Hepatocyte (in vitro differentiated cells): ENCODE measurements around the gene TLR8. TPM values are rescaled to one million over a fixed set of nuclear protein-coding genes. Genes with fewer than 3 reads are reported as not detected.

Source experiments
- DNase-seq: peaks from one replicate; pipeline ENCODE4 v3.0.0-alpha.2; 2016; ENCODE audit warnings: low spot score
- H2AFZ ChIP-seq: fragments of 200-600 bp; sonication (generic); 2 replicates; pipeline ENCODE4 v1.6.0; 2016; ENCODE audit warnings: antibody characterized with exemption, mild to moderate bottlenecking
- H3K27ac ChIP-seq: fragments of 200-600 bp; sonication (generic); 2 replicates; pipeline ENCODE4 v1.5.1; 2016; ENCODE audit warnings: mild to moderate bottlenecking
- H3K27me3 ChIP-seq: fragments of 200-600 bp; sonication (generic); 2 replicates; pipeline ENCODE4 v1.6.1; 2016
- H3K36me3 ChIP-seq: fragments of 200-600 bp; sonication (generic); replicated peaks from 2 replicates; pipeline ENCODE4 v1.5.1; 2016; ENCODE audit warnings: low read depth; ENCODE audit not compliant: insufficient read depth
- H3K4me1 ChIP-seq: fragments of 200-600 bp; sonication (generic); 2 replicates; pipeline ENCODE4 v1.5.1; 2016; ENCODE audit warnings: mild to moderate bottlenecking, moderate library complexity; ENCODE audit not compliant: insufficient read depth
- H3K4me2 ChIP-seq: fragments of 200-600 bp; sonication (generic); 2 replicates; pipeline ENCODE4 v1.6.0; 2016
- H3K4me3 ChIP-seq: fragments of 200-600 bp; sonication (generic); 2 replicates; pipeline ENCODE4 v1.5.1; 2016; ENCODE audit warnings: mild to moderate bottlenecking
- H3K79me2 ChIP-seq: fragments of 200-600 bp; sonication (generic); 2 replicates; pipeline ENCODE4 v1.6.0; 2017; ENCODE audit warnings: mild to moderate bottlenecking
- H3K9me2 ChIP-seq: fragments of 200-600 bp; sonication (generic); replicated peaks from 2 replicates; pipeline ENCODE4 v1.6.0; 2017; ENCODE audit warnings: mild to moderate bottlenecking; ENCODE audit not compliant: insufficient read depth
- H3K9me3 ChIP-seq: fragments of 200-600 bp; sonication (generic); 2 replicates; pipeline ENCODE4 v1.5.1; 2016; ENCODE audit warnings: low read depth, mild to moderate bottlenecking
- H4K20me1 ChIP-seq: fragments of 200-600 bp; sonication (generic); 2 replicates; pipeline ENCODE4 v1.6.0; 2016; ENCODE audit warnings: mild to moderate bottlenecking; ENCODE audit not compliant: insufficient read depth, poor library complexity, severe bottlenecking
- CTCF ChIP-seq: fragments of 200-600 bp; sonication (generic); IDR thresholded peaks from 2 replicates; pipeline ENCODE4 v1.5.1; 2016; ENCODE audit warnings: antibody characterized with exemption, mild to moderate bottlenecking; ENCODE audit not compliant: poor library complexity
- EZH2 ChIP-seq: fragments of 200-600 bp; sonication (generic); IDR thresholded peaks from 2 replicates; pipeline ENCODE4 v1.6.1; 2016; ENCODE audit warnings: antibody characterized with exemption, mild to moderate bottlenecking, borderline replicate concordance
- EZH2phosphoT487 ChIP-seq: fragments of 200-600 bp; sonication (generic); IDR thresholded peaks from one replicate; pipeline ENCODE4 v1.6.1; 2018; ENCODE audit warnings: antibody characterized with exemption, mild to moderate bottlenecking, low read depth, moderate library complexity; ENCODE audit not compliant: unreplicated experiment, severe bottlenecking
- WGBS: methylation state at CpG from one replicate; pipeline ENCODE4 v1.1.6; 2016; ENCODE audit warnings: low lambda C conversion rate; ENCODE audit errors: missing lambda C conversion rate; 5-methylcytosine and 5-hydroxymethylcytosine counted together
- polyA plus RNA-seq: library from polyadenylated mRNA; unstranded; fragments of >200 nt; fragmentation: Nextera tagmentation; extraction: Ambion mirVana; gene quantifications from 2 replicates; pipeline ENCODE4 v1.2.1, GENCODE V29; 2016
- total RNA-seq: library from RNA; depleted of rRNA; stranded (reverse); fragments of >200 nt; gene quantifications from 2 replicates; pipeline ENCODE4 v1.2.3, GENCODE V29; 2014

TLR8 gene
- total RNA-seq (0.07 and 0.08 TPM in 2 replicates), polyA plus RNA-seq (not detected in 2 replicates)

GRCh38 chrX:12906046-12906761 lies at the start of gene TLR8:
Gene TLR8, plus strand, starts transcription at chrX:12906620. Its CDS starts 87 bp downstream, at chrX:12906707.
- no peaks in the 10 kb centered on the region for H3K9me3 ChIP-seq
- H3K27ac ChIP-seq, result no peak within 1 kb of the TSS
- no peak within 1 kb of the TSS for H3K4me3 ChIP-seq
- DNase-seq, result no peak
- no peaks in the 10 kb centered on the region for H3K36me3 ChIP-seq
- H4K20me1 ChIP-seq, result no peaks in the 10 kb centered on the region
- no peaks in the 10 kb centered on the region for H3K9me2 ChIP-seq
- H3K27me3 ChIP-seq, result no peaks in the 10 kb centered on the region
- no peaks in the 10 kb centered on the region for H3K4me1 ChIP-seq
- 82% methylated on average over 15 of the region's 15 CpGs for WGBS
- H3K4me2 ChIP-seq, result no peak within 1 kb of the TSS
- no peak within 1 kb of the TSS for H2AFZ ChIP-seq
- TF ChIP-seq EZH2 (no peak), EZH2phosphoT487 (no peak), CTCF (no peak)
- H3K79me2 ChIP-seq, result no peaks in the 10 kb centered on the region

GRCh38 chrX:12865359-12865758 lies 41.1 kb upstream of the TLR8 start:
- Histone ChIP-seq H3K9me3 (no peaks in the 10 kb centered on the region), H3K4me2 (no peak overlapping the region), H3K4me1 (no peaks in the 10 kb centered on the region), H4K20me1 (no peaks in the 10 kb centered on the region), H3K27me3 (no peaks in the 10 kb centered on the region), H2AFZ (no peak overlapping the region), H3K79me2 (no peaks in the 10 kb centered on the region), H3K36me3 (no peaks in the 10 kb centered on the region), H3K9me2 (no peaks in the 10 kb centered on the region), H3K4me3 (no peak overlapping the region), H3K27ac (no peak overlapping the region)
- 70% methylated on average over 7 of the region's 7 CpGs for WGBS
- DNase-seq, result no peak
- TF ChIP-seq EZH2 (no peak), EZH2phosphoT487 (no peak), CTCF (no peak)

- H2AFZ ChIP-seq, result no peak within 1 kb of the TSS
- no peaks in the 10 kb centered on the region for H3K9me3 ChIP-seq
- H3K4me1 ChIP-seq, result no peaks in the 10 kb centered on the region
- 59% methylated on average over 7 of the region's 7 CpGs for WGBS
- no peak for DNase-seq
- no peaks in the 10 kb centered on the region for H4K20me1 ChIP-seq
- no peak within 1 kb of the TSS for H3K4me3 ChIP-seq
- no peak within 1 kb of the TSS for H3K4me2 ChIP-seq
- no peak for TF ChIP-seq EZH2phosphoT487
- no peak for TF ChIP-seq EZH2
- no peak for TF ChIP-seq CTCF
- H3K36me3 ChIP-seq, result no peaks in the 10 kb centered on the region
- H3K79me2 ChIP-seq, result no peaks in the 10 kb centered on the region
- H3K9me2 ChIP-seq, result no peaks in the 10 kb centered on the region
- no peaks in the 10 kb centered on the region for H3K27me3 ChIP-seq
- H3K27ac ChIP-seq, result no peak within 1 kb of the TSS
Observed at GRCh38 chrX:12866451-12867377, 39.7 kb upstream of the TLR8 start, which contains the start of gene TLR7. Gene TLR7, plus strand, starts transcription at chrX:12867072. Its CDS starts 507 bp downstream, at chrX:12867579.
